H9 (cell line): Measurements from ENCODE around the gene LNPK. TPM values are rescaled to one million over a fixed set of nuclear protein-coding genes. Genes with fewer than 3 reads are reported as not detected.

ENCODE experiments used
- DNase-seq: peaks from one replicate; pipeline ENCODE4 v3.0.0-alpha.2; 2017
- H2AFZ ChIP-seq: one replicate; pipeline ENCODE4 v1.6.1; 2013; ENCODE audit warnings: mild to moderate bottlenecking, low read length, control low read depth, moderate library complexity
- H2AK5ac ChIP-seq: 2 replicates; pipeline ENCODE4 v1.6.1; 2013; ENCODE audit warnings: low read length, control low read depth, mixed read lengths; ENCODE audit not compliant: insufficient read length
- H2BK120ac ChIP-seq: one replicate; pipeline ENCODE4 v1.6.1; 2013; ENCODE audit warnings: low read depth, mild to moderate bottlenecking, low read length, control low read depth, inconsistent platforms; ENCODE audit not compliant: poor library complexity, severe bottlenecking
- H2BK12ac ChIP-seq: 2 replicates; pipeline ENCODE4 v1.6.1; 2013; ENCODE audit warnings: low read length, control low read depth, mixed read lengths, low read depth; ENCODE audit not compliant: insufficient read length
- H2BK15ac ChIP-seq: 2 replicates; pipeline ENCODE4 v1.6.1; 2013; ENCODE audit warnings: low read depth, low read length, control low read depth
- H2BK20ac ChIP-seq: one replicate; pipeline ENCODE4 v1.6.1; 2013; ENCODE audit warnings: low read depth, mild to moderate bottlenecking, low read length, control low read depth, inconsistent platforms; ENCODE audit not compliant: poor library complexity, severe bottlenecking
- H2BK5ac ChIP-seq: 2 replicates; pipeline ENCODE4 v1.6.1; 2013; ENCODE audit warnings: low read length, control low read depth, mixed read lengths; ENCODE audit not compliant: insufficient read length
- H3K14ac ChIP-seq: 2 replicates; pipeline ENCODE4 v1.6.1; 2013; ENCODE audit warnings: low read length, control low read depth; ENCODE audit not compliant: insufficient read depth
- H3K18ac ChIP-seq: 2 replicates; pipeline ENCODE4 v1.6.1; 2013; ENCODE audit warnings: low read depth, mild to moderate bottlenecking, mixed read lengths, low read length, control low read depth; ENCODE audit not compliant: insufficient read length
- H3K23ac ChIP-seq: 2 replicates; pipeline ENCODE4 v1.6.1; 2013; ENCODE audit warnings: low read length, control low read depth, mixed read lengths, low read depth; ENCODE audit not compliant: insufficient read length
- H3K23me2 ChIP-seq: 2 replicates; pipeline ENCODE4 v1.6.1; 2013; ENCODE audit warnings: low read depth, mild to moderate bottlenecking, mixed read lengths, low read length, control low read depth; ENCODE audit not compliant: insufficient read length, poor library complexity, severe bottlenecking
- H3K27ac ChIP-seq: 2 replicates; pipeline ENCODE4 v1.5.1; 2013; ENCODE audit warnings: low read length, control low read depth, mixed read lengths, low read depth; ENCODE audit not compliant: insufficient read length
- H3K27me3 ChIP-seq: 2 replicates; pipeline ENCODE4 v1.6.1; 2013; ENCODE audit warnings: low read length, control low read depth, inconsistent platforms; ENCODE audit not compliant: insufficient read depth
- H3K4ac ChIP-seq: 2 replicates; pipeline ENCODE4 v1.6.1; 2013; ENCODE audit warnings: low read depth, mild to moderate bottlenecking, control low read depth, inconsistent platforms, low read length, moderate library complexity
- H3K4me1 ChIP-seq: 2 replicates; pipeline ENCODE4 v1.6.1; 2013; ENCODE audit warnings: low read length, control low read depth, inconsistent platforms; ENCODE audit not compliant: insufficient read depth
- H3K4me2 ChIP-seq: 2 replicates; pipeline ENCODE4 v1.6.1; 2013; ENCODE audit warnings: low read length, control low read depth, mixed read lengths; ENCODE audit not compliant: insufficient read length, insufficient read depth
- H3K56ac ChIP-seq: 2 replicates; pipeline ENCODE4 v1.6.1; 2013; ENCODE audit warnings: low read depth, mild to moderate bottlenecking, mixed read lengths, low read length, control low read depth; ENCODE audit not compliant: insufficient read length
- H3K79me1 ChIP-seq: 2 replicates; pipeline ENCODE4 v1.6.1; 2013; ENCODE audit warnings: low read depth, mild to moderate bottlenecking, moderate library complexity, low read length, control low read depth, inconsistent platforms; ENCODE audit not compliant: insufficient read depth, poor library complexity, severe bottlenecking
- H3K79me2 ChIP-seq: 2 replicates; pipeline ENCODE4 v1.6.1; 2013; ENCODE audit warnings: low read length, control low read depth, inconsistent platforms; ENCODE audit not compliant: insufficient read depth
- H3K9ac ChIP-seq: 2 replicates; pipeline ENCODE4 v1.6.1; 2013; ENCODE audit warnings: low read length, control low read depth, mixed read lengths; ENCODE audit not compliant: insufficient read length; ENCODE audit errors: extremely low read depth
- H3K9me3 ChIP-seq: one replicate; pipeline ENCODE4 v1.6.1; 2013; ENCODE audit warnings: low read depth, low read length, inconsistent platforms; ENCODE audit not compliant: control insufficient read depth
- H3T11ph ChIP-seq: one replicate; pipeline ENCODE4 v1.6.1; 2013; ENCODE audit warnings: mild to moderate bottlenecking, low read length, control low read depth, inconsistent platforms
- H4K20me1 ChIP-seq: one replicate; pipeline ENCODE4 v1.6.1; 2013; ENCODE audit not compliant: control insufficient read depth, insufficient read length, insufficient read depth
- H4K5ac ChIP-seq: 2 replicates; pipeline ENCODE4 v1.6.1; 2013; ENCODE audit warnings: low read depth, mild to moderate bottlenecking, mixed read lengths, low read length, control low read depth; ENCODE audit not compliant: insufficient read length
- H4K8ac ChIP-seq: replicated peaks from 2 replicates; pipeline ENCODE4 v1.6.1; 2013; ENCODE audit warnings: low read length, control low read depth, mixed read lengths, low read depth; ENCODE audit not compliant: insufficient read length
- H4K91ac ChIP-seq: 2 replicates; pipeline ENCODE4 v1.6.1; 2013; ENCODE audit warnings: low read depth, mild to moderate bottlenecking, moderate library complexity, mixed read lengths, low read length, control low read depth; ENCODE audit not compliant: insufficient read length
- H3K27ac Mint-ChIP-seq, 3 experiments: 2 replicates in 2 of 3; 3 replicates in 1 of 3; pipeline ENCODE4 v1.8.0; 2020 to 2021; ENCODE audit warnings: mixed read lengths in 3 of 3, mild to moderate bottlenecking in 1 of 3, moderate library complexity in 1 of 3
- H3K27me3 Mint-ChIP-seq: 2 replicates; pipeline ENCODE4 v1.8.0; 2021; ENCODE audit warnings: low read depth, mild to moderate bottlenecking, moderate library complexity, mixed read lengths
- H3K36me3 Mint-ChIP-seq, 3 experiments: 2 replicates in 2 of 3; 3 replicates in 1 of 3; pipeline ENCODE4 v1.8.0; 2020 to 2021; ENCODE audit warnings: low read depth in 3 of 3, mixed read lengths in 3 of 3; ENCODE audit not compliant: insufficient read depth in 1 of 3
- H3K4me1 Mint-ChIP-seq, 2 experiments: 2 replicates each; pipeline ENCODE4 v1.8.0; 2020; ENCODE audit warnings: mixed read lengths in 2 of 2
- H3K4me3 Mint-ChIP-seq, 2 experiments: 2 replicates in 1 of 2; 3 replicates in 1 of 2; pipeline ENCODE4 v1.8.0; 2020 to 2021; ENCODE audit warnings: mild to moderate bottlenecking in 2 of 2, mixed read lengths in 2 of 2, moderate library complexity in 1 of 2
- H3K9me3 Mint-ChIP-seq, 2 experiments: 2 replicates in 1 of 2; 3 replicates in 1 of 2; pipeline ENCODE4 v1.8.0; 2020; ENCODE audit warnings: mild to moderate bottlenecking in 2 of 2, mixed read lengths in 2 of 2, moderate library complexity in 1 of 2
- WGBS: extraction: QIAGEN DNeasy Blood & Tissue Kit; methylation state at CpG from one replicate; pipeline ENCODE4 v1.1.7; 2013; ENCODE audit warnings: missing lambda C conversion rate, low lambda C conversion rate, mixed read lengths; ENCODE audit not compliant: insufficient read length; ENCODE audit errors: extremely low coverage; 5-methylcytosine and 5-hydroxymethylcytosine counted together
- total RNA-seq: library from RNA; stranded (reverse); gene quantifications from 2 replicates; pipeline ENCODE4 v1.2.1, GENCODE V29; 2021
- TF ChIP-seq, protein P1 (sequence below): fragments of 200-600 bp; sonication (generic); conservative IDR thresholded peaks from 3 replicates; pipeline ENCODE4 v1.8.0; 2021; ENCODE audit warnings: antibody characterized with exemption, mild to moderate bottlenecking

The LNPK gene
- total RNA-seq, 1 experiment from 2014 or later, result 8.5 TPM

DNA sequence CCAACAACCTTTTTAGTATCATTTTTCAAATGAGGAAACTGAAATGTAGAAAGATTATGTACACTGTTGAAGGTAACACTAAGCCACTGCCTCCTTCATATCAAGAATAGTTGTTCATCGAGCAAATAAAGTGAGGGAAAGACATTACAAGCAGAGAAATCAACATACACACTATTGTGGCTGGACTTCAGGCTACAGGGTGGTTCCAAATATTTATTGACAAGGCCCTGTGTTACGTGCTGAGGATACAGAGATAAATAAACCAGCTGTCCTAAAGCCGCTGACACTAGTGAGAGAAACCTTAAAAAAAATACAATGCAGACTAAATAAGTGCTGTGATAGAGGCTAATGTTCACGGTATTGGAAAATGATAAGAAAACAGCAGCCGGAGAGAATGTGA lies 1.9 kb upstream of the LNPK start:
- no peaks in the 10 kb centered on the region for H3K36me3 Mint-ChIP-seq
- H2AFZ ChIP-seq, result no peak overlapping the region
- H3K4me2 ChIP-seq, result no peak overlapping the region
- no peaks in the 10 kb centered on the region for H3K9me3 Mint-ChIP-seq
- WGBS, result no CpG with 5 or more reads among the region's 5 CpGs
- TF ChIP-seq, protein P1, sequence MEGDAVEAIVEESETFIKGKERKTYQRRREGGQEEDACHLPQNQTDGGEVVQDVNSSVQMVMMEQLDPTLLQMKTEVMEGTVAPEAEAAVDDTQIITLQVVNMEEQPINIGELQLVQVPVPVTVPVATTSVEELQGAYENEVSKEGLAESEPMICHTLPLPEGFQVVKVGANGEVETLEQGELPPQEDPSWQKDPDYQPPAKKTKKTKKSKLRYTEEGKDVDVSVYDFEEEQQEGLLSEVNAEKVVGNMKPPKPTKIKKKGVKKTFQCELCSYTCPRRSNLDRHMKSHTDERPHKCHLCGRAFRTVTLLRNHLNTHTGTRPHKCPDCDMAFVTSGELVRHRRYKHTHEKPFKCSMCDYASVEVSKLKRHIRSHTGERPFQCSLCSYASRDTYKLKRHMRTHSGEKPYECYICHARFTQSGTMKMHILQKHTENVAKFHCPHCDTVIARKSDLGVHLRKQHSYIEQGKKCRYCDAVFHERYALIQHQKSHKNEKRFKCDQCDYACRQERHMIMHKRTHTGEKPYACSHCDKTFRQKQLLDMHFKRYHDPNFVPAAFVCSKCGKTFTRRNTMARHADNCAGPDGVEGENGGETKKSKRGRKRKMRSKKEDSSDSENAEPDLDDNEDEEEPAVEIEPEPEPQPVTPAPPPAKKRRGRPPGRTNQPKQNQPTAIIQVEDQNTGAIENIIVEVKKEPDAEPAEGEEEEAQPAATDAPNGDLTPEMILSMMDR, result no peak
- no peak overlapping the region for H3K4me3 Mint-ChIP-seq
- no peak overlapping the region for H2AK5ac ChIP-seq
- no peak overlapping the region for H3K23ac ChIP-seq
- H3K27me3 ChIP-seq, result no peaks in the 10 kb centered on the region; the same call in 1 of the 2 replicates
- H3K27ac Mint-ChIP-seq, result no peak overlapping the region
- no peak overlapping the region for H2BK20ac ChIP-seq
- H3K9ac ChIP-seq, result no peak overlapping the region
- H2BK5ac ChIP-seq, result no peak overlapping the region
- H3K79me1 ChIP-seq, result no peaks in the 10 kb centered on the region
- peaks cover 13 to 15% of the 10 kb centered on the region in 2 experiments for H3K4me1 Mint-ChIP-seq
- H3K4me1 ChIP-seq, result no peaks in the 10 kb centered on the region
- H4K91ac ChIP-seq, result no peak overlapping the region
- no peak overlapping the region for H2BK12ac ChIP-seq
- no peak overlapping the region for H3K56ac ChIP-seq
- H3K14ac ChIP-seq, result no peak overlapping the region
- no peaks in the 10 kb centered on the region for H4K20me1 ChIP-seq
- no peak overlapping the region for H3K18ac ChIP-seq
- no peak overlapping the region for H4K8ac ChIP-seq
- H2BK15ac ChIP-seq, result no peak overlapping the region
- no peak overlapping the region for H3K4ac ChIP-seq
- no peak overlapping the region for H4K5ac ChIP-seq
- no peaks in the 10 kb centered on the region for H3K9me3 ChIP-seq
- H3K79me2 ChIP-seq, result no peaks in the 10 kb centered on the region
- peaks cover 41% of the 10 kb centered on the region for H3K27me3 Mint-ChIP-seq
- peaks cover 12% of the 10 kb centered on the region for H3K23me2 ChIP-seq
- no peak overlapping the region for H3T11ph ChIP-seq
- no peak overlapping the region for H2BK120ac ChIP-seq
- H3K27ac ChIP-seq, result no peak overlapping the region
- DNase-seq, result no peak
